ENCODE measurements around the gene AMDHD1.

The AMDHD1 gene

DNA sequence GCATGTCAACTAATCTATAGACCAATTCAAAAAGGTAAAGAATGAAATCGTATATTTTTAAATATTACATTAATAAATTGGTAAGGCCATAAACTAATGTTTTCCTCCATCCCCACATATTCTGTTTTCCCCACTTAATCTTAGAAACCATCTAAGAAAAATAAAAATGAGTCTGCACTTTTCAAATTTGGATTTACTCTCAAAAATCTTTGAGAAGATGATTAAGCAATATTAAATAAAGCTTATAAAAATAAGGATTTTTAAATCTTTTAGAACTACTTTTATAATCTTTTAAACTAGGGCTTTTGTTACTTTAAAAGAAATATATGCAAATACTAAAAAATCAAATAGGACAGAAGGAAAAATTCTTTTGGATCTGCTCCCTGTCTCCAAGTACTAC, 63.6 kb downstream of the AMDHD1 start:
- Histone ChIP-seq H3K27me3 (ENCODE audit: insufficient read depth, low read depth, severe bottlenecking) (no peaks in the 10 kb centered on the region), H3K4me3 (ENCODE audit: low read depth, low read length) (no peak overlapping the region), H3K36me3 (peaks cover 31% of the 10 kb centered on the region), H3K27ac (no peak overlapping the region), H3K9me3 (ENCODE audit: severe bottlenecking) (no peaks in the 10 kb centered on the region)
- TF ChIP-seq, protein P1, sequence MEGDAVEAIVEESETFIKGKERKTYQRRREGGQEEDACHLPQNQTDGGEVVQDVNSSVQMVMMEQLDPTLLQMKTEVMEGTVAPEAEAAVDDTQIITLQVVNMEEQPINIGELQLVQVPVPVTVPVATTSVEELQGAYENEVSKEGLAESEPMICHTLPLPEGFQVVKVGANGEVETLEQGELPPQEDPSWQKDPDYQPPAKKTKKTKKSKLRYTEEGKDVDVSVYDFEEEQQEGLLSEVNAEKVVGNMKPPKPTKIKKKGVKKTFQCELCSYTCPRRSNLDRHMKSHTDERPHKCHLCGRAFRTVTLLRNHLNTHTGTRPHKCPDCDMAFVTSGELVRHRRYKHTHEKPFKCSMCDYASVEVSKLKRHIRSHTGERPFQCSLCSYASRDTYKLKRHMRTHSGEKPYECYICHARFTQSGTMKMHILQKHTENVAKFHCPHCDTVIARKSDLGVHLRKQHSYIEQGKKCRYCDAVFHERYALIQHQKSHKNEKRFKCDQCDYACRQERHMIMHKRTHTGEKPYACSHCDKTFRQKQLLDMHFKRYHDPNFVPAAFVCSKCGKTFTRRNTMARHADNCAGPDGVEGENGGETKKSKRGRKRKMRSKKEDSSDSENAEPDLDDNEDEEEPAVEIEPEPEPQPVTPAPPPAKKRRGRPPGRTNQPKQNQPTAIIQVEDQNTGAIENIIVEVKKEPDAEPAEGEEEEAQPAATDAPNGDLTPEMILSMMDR (IDR thresholded peaks at IDR 0.05; ENCODE audit: low read depth, low read length), result no peak
- DNase-seq, result no peak

DNA sequence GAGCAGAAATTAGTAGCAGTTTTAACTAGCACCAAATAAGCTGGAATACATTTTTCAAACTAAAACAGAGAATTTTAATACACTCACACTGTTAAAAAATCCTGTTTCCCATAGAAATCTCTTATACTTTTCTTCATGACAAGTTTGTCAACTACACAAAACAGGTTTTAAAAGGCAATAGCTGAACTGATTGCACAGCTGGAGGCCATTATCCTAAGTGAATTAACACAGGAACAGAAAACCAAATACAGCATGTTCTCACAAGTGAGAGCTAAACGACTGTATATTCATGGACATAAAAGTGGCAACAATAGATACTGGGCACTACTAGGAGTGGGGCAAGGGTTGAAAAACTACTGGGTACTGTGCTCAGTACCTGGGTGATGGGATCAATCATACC, 64.6 kb downstream of the AMDHD1 start:
- H3K27me3 ChIP-seq (ENCODE audit: insufficient read depth, low read depth, severe bottlenecking), result no peaks in the 10 kb centered on the region
- no peaks in the 10 kb centered on the region for H3K9me3 ChIP-seq (ENCODE audit: severe bottlenecking)
- no peak overlapping the region for H3K27ac ChIP-seq
- no peak for DNase-seq
- TF ChIP-seq, protein P1 (IDR thresholded peaks at IDR 0.05; ENCODE audit: low read depth, low read length), result no peak
- H3K36me3 ChIP-seq, result peaks cover 38% of the 10 kb centered on the region
- no peak overlapping the region for H3K4me3 ChIP-seq (ENCODE audit: low read depth, low read length)

DNA sequence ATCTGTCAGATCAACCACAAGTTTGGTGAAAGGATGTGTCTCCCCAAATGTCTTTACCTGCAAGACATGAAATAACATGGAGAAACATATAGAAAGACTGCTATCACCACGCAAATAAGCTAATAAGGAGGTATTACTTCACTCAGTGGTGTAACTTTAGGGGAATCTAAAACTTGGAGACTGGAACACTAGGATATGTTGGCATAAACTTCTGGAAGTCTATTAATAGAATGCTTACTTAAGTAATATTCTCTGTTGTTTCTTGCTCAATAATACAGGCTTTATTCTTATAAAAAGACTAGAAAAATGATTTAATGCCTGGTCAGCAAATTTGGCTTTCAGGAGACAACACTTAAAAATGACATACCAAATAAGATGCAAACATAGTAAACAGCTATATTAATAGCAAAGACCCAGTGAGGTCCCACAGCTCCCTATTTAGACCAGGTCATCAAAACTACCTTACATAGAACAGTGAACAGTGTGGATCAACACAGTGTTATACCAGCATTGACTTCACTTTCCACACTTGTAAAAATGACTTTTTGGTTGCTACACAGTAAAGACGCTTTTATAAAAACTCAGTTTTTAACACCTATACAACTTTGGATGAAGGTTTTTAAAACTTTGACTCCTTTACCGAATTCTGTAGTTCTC, 71.9 kb downstream of the AMDHD1 start:
- DNase-seq, result no peak
- no peaks in the 10 kb centered on the region for H3K27me3 ChIP-seq (ENCODE audit: insufficient read depth, low read depth, severe bottlenecking)
- TF ChIP-seq, protein P1 (IDR thresholded peaks at IDR 0.05; ENCODE audit: low read depth, low read length), result no peak
- no peak overlapping the region for H3K4me3 ChIP-seq (ENCODE audit: low read depth, low read length)
- no peaks in the 10 kb centered on the region for H3K9me3 ChIP-seq (ENCODE audit: severe bottlenecking)
- H3K27ac ChIP-seq, result no peak overlapping the region
- H3K36me3 ChIP-seq, result peaks cover 49% of the 10 kb centered on the region

DNA sequence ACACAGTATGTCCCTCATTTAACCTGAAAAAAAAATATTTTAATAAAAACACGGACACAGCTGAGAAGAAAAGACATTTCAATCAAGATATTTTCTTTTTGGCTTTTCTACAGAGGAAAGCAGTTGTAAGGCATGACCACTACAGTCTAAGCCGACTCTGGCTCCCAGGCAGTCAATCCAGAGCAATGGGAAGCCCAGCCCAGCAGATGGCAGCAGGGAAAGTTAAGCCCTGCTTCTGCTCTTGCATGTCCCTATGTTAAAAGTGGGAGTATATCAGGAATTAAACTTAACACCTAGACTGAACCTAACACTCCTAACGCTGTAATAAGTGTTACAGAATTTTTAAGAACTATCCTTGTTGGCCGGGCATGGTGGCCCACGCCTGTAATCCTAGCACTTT, 72.5 kb downstream of the AMDHD1 start:
- no peaks in the 10 kb centered on the region for H3K9me3 ChIP-seq (ENCODE audit: severe bottlenecking)
- TF ChIP-seq, protein P1 (IDR thresholded peaks at IDR 0.05; ENCODE audit: low read depth, low read length), result peak; percentile 75
- peaks cover 44% of the 10 kb centered on the region for H3K36me3 ChIP-seq
- DNase-seq, result peak; percentile 65
- no peak overlapping the region for H3K27ac ChIP-seq
- H3K4me3 ChIP-seq (ENCODE audit: low read depth, low read length), result no peak overlapping the region
- H3K27me3 ChIP-seq (ENCODE audit: insufficient read depth, low read depth, severe bottlenecking), result no peaks in the 10 kb centered on the region

All from WERI-Rb-1 (cell line).